GM23248 (cell line): Measurements from ENCODE around the gene OPTC. TPM values are rescaled to one million over a fixed set of nuclear protein-coding genes. Genes with fewer than 3 reads are reported as not detected.

Experiments
- DNase-seq: peaks from one replicate; pipeline ENCODE4 v3.0.0-alpha.2; 2015
- H2AFZ ChIP-seq: fragments of 200-600 bp; sonication (generic); 2 replicates; pipeline ENCODE4 v1.6.1; 2016; ENCODE audit warnings: antibody characterized with exemption
- H3F3A ChIP-seq: fragments of 200-600 bp; sonication (generic); 2 replicates; pipeline ENCODE4 v1.6.1; 2016; ENCODE audit warnings: mild to moderate bottlenecking, antibody characterized with exemption, mixed run types; ENCODE audit not compliant: insufficient read depth
- H3K27ac ChIP-seq: fragments of 200-600 bp; sonication (generic); 2 replicates; pipeline ENCODE4 v1.5.1; 2016; ENCODE audit warnings: mild to moderate bottlenecking
- H3K27me3 ChIP-seq: fragments of 200-600 bp; sonication (generic); replicated peaks from 2 replicates; pipeline ENCODE4 v1.6.1; 2016; ENCODE audit warnings: mild to moderate bottlenecking; ENCODE audit not compliant: insufficient read depth
- H3K36me3 ChIP-seq: fragments of 200-600 bp; sonication (generic); 2 replicates; pipeline ENCODE4 v1.6.1; 2016; ENCODE audit warnings: low read depth, mild to moderate bottlenecking
- H3K4me1 ChIP-seq: fragments of 200-600 bp; sonication (generic); 2 replicates; pipeline ENCODE4 v1.6.1; 2016; ENCODE audit warnings: mild to moderate bottlenecking; ENCODE audit not compliant: insufficient read depth
- H3K4me2 ChIP-seq: fragments of 200-600 bp; sonication (generic); one replicate; pipeline ENCODE4 v1.6.1; 2016; ENCODE audit warnings: mild to moderate bottlenecking; ENCODE audit not compliant: unreplicated experiment
- H3K4me3 ChIP-seq: fragments of 200-600 bp; sonication (generic); 2 replicates; pipeline ENCODE4 v1.5.1; 2016; ENCODE audit warnings: mild to moderate bottlenecking
- H3K79me2 ChIP-seq: fragments of 200-600 bp; sonication (generic); 2 replicates; pipeline ENCODE4 v1.6.1; 2016; ENCODE audit warnings: mild to moderate bottlenecking; ENCODE audit not compliant: insufficient read depth
- H3K9ac ChIP-seq: fragments of 200-600 bp; sonication (generic); 2 replicates; pipeline ENCODE4 v1.6.1; 2016; ENCODE audit warnings: mild to moderate bottlenecking
- H3K9me2 ChIP-seq: fragments of 200-600 bp; sonication (generic); 2 replicates; pipeline ENCODE4 v1.6.1; 2016; ENCODE audit warnings: mixed run types, mild to moderate bottlenecking, moderate library complexity; ENCODE audit not compliant: insufficient read depth
- H3K9me3 ChIP-seq: fragments of 200-600 bp; sonication (generic); one replicate; pipeline ENCODE4 v1.6.1; 2017; ENCODE audit warnings: low read depth
- H4K20me1 ChIP-seq: fragments of 200-600 bp; sonication (generic); 2 replicates; pipeline ENCODE4 v1.6.0; 2016; ENCODE audit not compliant: insufficient read depth
- EZH2 ChIP-seq: fragments of 200-600 bp; sonication (generic); IDR thresholded peaks from 2 replicates; pipeline ENCODE4 v1.6.1; 2018; ENCODE audit warnings: antibody characterized with exemption, mild to moderate bottlenecking; ENCODE audit not compliant: insufficient read depth, poor library complexity, severe bottlenecking
- EZH2phosphoT487 ChIP-seq: fragments of 200-600 bp; sonication (generic); IDR thresholded peaks from 2 replicates; pipeline ENCODE4 v1.6.1; 2018; ENCODE audit warnings: antibody characterized with exemption, moderate library complexity, mild to moderate bottlenecking, low read depth; ENCODE audit not compliant: insufficient read depth
- WGBS, 2 experiments: methylation state at CpG; one replicate each; pipeline ENCODE4 v1.1.6; 2015 to 2017; ENCODE audit warnings: low lambda C conversion rate in 2 of 2, low coverage in 1 of 2; ENCODE audit errors: missing lambda C conversion rate in 2 of 2; 5-methylcytosine and 5-hydroxymethylcytosine counted together
- in situ Hi-C: fragments of 300-500 bp; cut with MboI; formaldehyde crosslinking; loops from 2 replicates; pipeline ENCODE4 v1.15.0; 2020
- polyA plus RNA-seq: library from polyadenylated mRNA; unstranded; fragments of >200 nt; fragmentation: Nextera tagmentation; extraction: Ambion mirVana; gene quantifications from 2 replicates; pipeline ENCODE4 v1.2.1, GENCODE V29; 2016
- total RNA-seq: library from RNA; depleted of rRNA; stranded (reverse); fragments of >200 nt; shearing (Covaris generic); gene quantifications from 2 replicates; pipeline ENCODE4 v1.2.3, GENCODE V29; 2014

OPTC gene
- total and polyA plus RNA-seq, 2 experiments from 2014 or later = not detected

DNA sequence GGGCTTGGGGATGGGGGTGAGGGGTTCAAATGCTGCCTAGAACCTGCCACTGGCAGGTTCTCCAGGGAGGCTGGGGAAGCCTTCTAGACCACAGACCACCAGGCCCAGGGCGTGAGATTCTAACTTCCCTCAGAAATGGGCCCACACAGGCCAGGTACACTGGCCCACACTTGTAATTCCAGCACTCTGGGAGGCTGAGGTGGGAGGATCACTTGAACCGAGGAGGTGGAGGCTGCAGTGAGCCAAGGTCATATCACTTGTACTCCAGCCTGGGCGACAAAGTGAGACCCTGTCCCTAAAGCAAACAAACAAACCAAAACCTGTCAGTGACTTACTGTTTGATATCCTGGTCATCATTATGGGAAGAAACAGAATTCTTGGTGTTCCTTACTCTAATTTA, 31.7 kb downstream of the OPTC start:
- WGBS, 2 experiments = 98 to 100% methylated on average over 3 of the region's 3 CpGs
- Histone ChIP-seq H3K4me3 (no peak overlapping the region), H3K79me2 (no peaks in the 10 kb centered on the region), H3K9me2 (no peaks in the 10 kb centered on the region), H3K4me1 (peaks cover 28% of the 10 kb centered on the region), H4K20me1 (no peaks in the 10 kb centered on the region), H3K27ac (no peak overlapping the region), H2AFZ (no peak overlapping the region), H3K4me2 (no peak overlapping the region), H3K36me3 (no peaks in the 10 kb centered on the region), H3F3A (no peaks in the 10 kb centered on the region; the same call in 1 of the 2 replicates), H3K9me3 (no peaks in the 10 kb centered on the region), H3K27me3 (no peaks in the 10 kb centered on the region), H3K9ac (no peak overlapping the region)
- in situ Hi-C loops = no loop called here
- DNase-seq = no peak
- no peak for TF ChIP-seq EZH2
- no peak for TF ChIP-seq EZH2phosphoT487

- no peaks in the 10 kb centered on the region for H3K79me2 ChIP-seq
- no peaks in the 10 kb centered on the region for H3K9me2 ChIP-seq
- peaks cover 23% of the 10 kb centered on the region for H3K4me1 ChIP-seq
- no peak overlapping the region for H3K27ac ChIP-seq
- in situ Hi-C loops = no loop called here
- TF ChIP-seq EZH2 (no peak), EZH2phosphoT487 (no peak)
- 0 out of 2 replicates have a peak overlapping the region, but pooled peaks have one; percentile 13 for H3K9ac ChIP-seq
- H3K9me3 ChIP-seq = no peaks in the 10 kb centered on the region
- no peaks in the 10 kb centered on the region; the same call in 1 of the 2 replicates for H3F3A ChIP-seq
- H2AFZ ChIP-seq = peak overlapping the region; percentile 52
- no peak for DNase-seq
- WGBS, 2 experiments = 96 to 97% methylated on average over 5 of the region's 5 CpGs
- no peaks in the 10 kb centered on the region for H3K27me3 ChIP-seq
- no peak overlapping the region for H3K4me3 ChIP-seq
- no peak overlapping the region for H3K4me2 ChIP-seq
- no peaks in the 10 kb centered on the region for H3K36me3 ChIP-seq
- no peaks in the 10 kb centered on the region for H4K20me1 ChIP-seq
These were observed 32.2 kb downstream of the OPTC start for GRCh38 chr1:203526130-203526529.

DNA sequence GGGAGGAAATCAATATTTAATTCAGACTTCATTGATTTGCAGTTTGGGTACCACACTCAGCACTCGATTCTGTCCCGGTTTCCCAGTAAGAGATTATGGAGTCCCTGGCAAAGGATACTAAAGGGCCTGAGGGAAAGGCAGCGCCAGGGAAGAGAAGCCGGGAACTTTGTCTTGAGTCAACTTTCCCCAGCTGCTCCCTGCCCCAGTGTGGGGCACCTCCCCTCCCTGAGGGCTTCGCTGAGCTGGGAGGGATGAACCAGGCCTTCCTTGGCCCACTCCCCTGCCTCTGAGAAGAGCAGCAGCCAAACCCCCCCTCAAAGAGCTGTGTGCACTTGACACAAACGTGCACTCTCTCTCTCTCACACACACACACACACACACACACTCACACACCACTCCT, 32.6 kb downstream of the OPTC start:
- Histone ChIP-seq H3K9me2 (no peaks in the 10 kb centered on the region), H3K27ac (no peak overlapping the region), H3K9me3 (no peaks in the 10 kb centered on the region), H2AFZ (peak overlapping the region; percentile 52), H3K36me3 (no peaks in the 10 kb centered on the region), H3K27me3 (no peaks in the 10 kb centered on the region), H3K4me3 (no peak overlapping the region), H3K9ac (0 out of 2 replicates have a peak overlapping the region, but pooled peaks have one; percentile 13), H4K20me1 (no peaks in the 10 kb centered on the region), H3K4me2 (no peak overlapping the region), H3F3A (no peaks in the 10 kb centered on the region), H3K4me1 (peaks cover 19% of the 10 kb centered on the region), H3K79me2 (no peaks in the 10 kb centered on the region)
- 19% methylated on average over 4 to 6 of the region's 6 CpGs for WGBS, 2 experiments
- no peak for TF ChIP-seq EZH2phosphoT487
- in situ Hi-C loops = no loop called here
- DNase-seq = peak; percentile 48

DNA sequence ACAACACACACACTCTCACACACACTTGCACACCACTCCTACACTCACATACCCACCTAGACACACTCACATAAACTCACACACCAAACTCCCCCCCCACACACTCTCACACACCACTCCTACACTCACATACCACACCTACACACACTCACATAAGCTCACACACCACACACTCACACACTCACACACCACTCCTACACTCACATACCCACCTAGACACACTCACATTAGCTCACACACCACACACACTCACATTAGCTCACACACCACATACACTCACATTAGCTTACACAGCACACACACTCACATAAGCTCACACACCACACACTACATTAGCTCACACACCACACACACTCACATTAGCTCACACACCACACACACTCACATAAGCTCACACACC, 33.1 kb downstream of the OPTC start:
- TF ChIP-seq EZH2 (no peak), EZH2phosphoT487 (no peak)
- Histone ChIP-seq H3K9ac (no peak overlapping the region), H3K9me3 (no peaks in the 10 kb centered on the region), H3K36me3 (no peaks in the 10 kb centered on the region), H3K4me3 (no peak overlapping the region), H3K4me1 (peaks cover 16% of the 10 kb centered on the region), H3K27ac (no peak overlapping the region), H3K9me2 (no peaks in the 10 kb centered on the region), H3K79me2 (no peaks in the 10 kb centered on the region), H2AFZ (peak overlapping the region; percentile 52; the same call in 1 of the 2 replicates), H3K27me3 (no peaks in the 10 kb centered on the region), H4K20me1 (no peaks in the 10 kb centered on the region), H3K4me2 (no peak overlapping the region), H3F3A (no peaks in the 10 kb centered on the region)
- DNase-seq = no peak
- in situ Hi-C loops = no loop called here

DNA sequence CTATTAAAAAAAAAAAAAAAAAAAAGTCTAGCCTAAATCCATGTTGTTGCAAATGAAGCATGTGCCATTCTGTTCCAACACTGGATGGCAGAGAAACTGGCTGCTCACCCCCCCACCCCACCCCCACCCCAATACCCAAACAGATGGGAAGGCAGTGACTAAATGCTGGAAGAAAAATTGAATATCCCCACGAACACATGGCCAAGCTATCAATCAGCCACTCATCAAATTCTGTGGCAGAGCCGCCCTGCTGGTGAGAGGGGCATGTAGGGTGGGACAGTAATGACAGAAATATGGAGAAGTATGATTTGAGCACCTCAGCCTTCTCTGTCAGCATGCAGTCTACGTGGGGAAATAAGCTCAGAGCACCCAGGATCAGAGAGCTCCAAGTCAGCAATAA, 34.1 kb downstream of the OPTC start:
- TF ChIP-seq EZH2phosphoT487 (no peak), EZH2 (no peak)
- H3K79me2 ChIP-seq = no peaks in the 10 kb centered on the region
- H3K9me3 ChIP-seq = no peaks in the 10 kb centered on the region
- peaks cover 10% of the 10 kb centered on the region for H3K4me1 ChIP-seq
- DNase-seq = no peak
- H2AFZ ChIP-seq = no peak overlapping the region
- in situ Hi-C loops = no loop called here
- H3K36me3 ChIP-seq = no peaks in the 10 kb centered on the region
- H3K9ac ChIP-seq = no peak overlapping the region
- H3K4me3 ChIP-seq = no peak overlapping the region
- no peaks in the 10 kb centered on the region for H3K9me2 ChIP-seq
- H3K27me3 ChIP-seq = no peaks in the 10 kb centered on the region
- H3K4me2 ChIP-seq = no peak overlapping the region
- no peaks in the 10 kb centered on the region for H4K20me1 ChIP-seq
- peaks cover 2% of the 10 kb centered on the region; the same call in 1 of the 2 replicates for H3F3A ChIP-seq
- no peak overlapping the region for H3K27ac ChIP-seq
- 95 to 100% methylated on average over 3 of the region's 3 CpGs for WGBS, 2 experiments
